IPS DF 6.9 (cell line): ENCODE results near the gene OVCA2.
A peak's percentile ranks its signal among the peaks of the same experiment; 100 is the strongest.

Experiments
- DNase-seq: peaks from one replicate; pipeline ENCODE4 v3.0.0-alpha.2; 2013; ENCODE audit warnings: low read depth, low spot score
- H3K27ac ChIP-seq: one replicate; pipeline ENCODE4 v1.5.1; 2013; ENCODE audit warnings: low read length, control low read depth
- H3K27me3 ChIP-seq: 2 replicates; pipeline ENCODE4 v1.6.1; 2013; ENCODE audit warnings: mild to moderate bottlenecking, low read length; ENCODE audit not compliant: control insufficient read depth, insufficient read depth
- H3K36me3 ChIP-seq: 2 replicates; pipeline ENCODE4 v1.6.1; 2013; ENCODE audit warnings: low read length; ENCODE audit not compliant: control insufficient read depth, insufficient read depth
- H3K4me1 ChIP-seq: 2 replicates; pipeline ENCODE4 v1.6.1; 2013; ENCODE audit warnings: low read length; ENCODE audit not compliant: control insufficient read depth, insufficient read depth
- H3K4me3 ChIP-seq: 2 replicates; pipeline ENCODE4 v1.5.1; 2013; ENCODE audit warnings: mild to moderate bottlenecking, low read length
- H3K9me3 ChIP-seq: 2 replicates; pipeline ENCODE4 v1.6.1; 2013; ENCODE audit warnings: low read length, inconsistent platforms; ENCODE audit not compliant: control insufficient read depth, insufficient read depth
- WGBS: extraction: QIAGEN DNeasy Blood & Tissue Kit; methylation state at CpG from one replicate; pipeline ENCODE4 v1.1.7; 2013; ENCODE audit warnings: mixed read lengths, missing lambda C conversion rate; ENCODE audit not compliant: insufficient read length, insufficient coverage; 5-methylcytosine and 5-hydroxymethylcytosine counted together

The OVCA2 gene

GRCh38 chr17:2041561-2042389, at the start of gene OVCA2:
Gene OVCA2, plus strand, starts transcription at chr17:2042022. Its CDS starts 26 bp downstream, at chr17:2042048.
- peaks cover 3% of the 10 kb centered on the region; the same call in 1 of the 2 replicates for H3K36me3 ChIP-seq
- peak within 1 kb of the TSS; percentile 63 for H3K4me3 ChIP-seq
- H3K4me1 ChIP-seq, result no peaks in the 10 kb centered on the region
- H3K27me3 ChIP-seq, result no peaks in the 10 kb centered on the region
- no CpG with 5 or more reads among the region's 93 CpGs for WGBS
- peak; percentile 84 for DNase-seq
- no peaks in the 10 kb centered on the region for H3K9me3 ChIP-seq
- no peak within 1 kb of the TSS for H3K27ac ChIP-seq

GRCh38 chr17:1992541-1992940, 49.3 kb upstream of the OVCA2 start:
- no peaks in the 10 kb centered on the region for H3K36me3 ChIP-seq
- WGBS, result no CpG with 5 or more reads among the region's 10 CpGs
- H3K9me3 ChIP-seq, result no peaks in the 10 kb centered on the region
- DNase-seq, result no peak
- no peaks in the 10 kb centered on the region for H3K4me1 ChIP-seq
- no peak overlapping the region for H3K4me3 ChIP-seq
- H3K27ac ChIP-seq, result no peak overlapping the region
- H3K27me3 ChIP-seq, result no peaks in the 10 kb centered on the region; the same call in 1 of the 2 replicates

- no peak for DNase-seq
These were observed 47.1 kb upstream of the OVCA2 start for GRCh38 chr17:1994707-1995106.

GRCh38 chr17:1995321-1995892, 46.4 kb upstream of the OVCA2 start:
- no peak for DNase-seq
- no CpG with 5 or more reads among the region's 16 CpGs for WGBS
- Histone ChIP-seq H3K4me3 (no peak overlapping the region), H3K9me3 (no peaks in the 10 kb centered on the region), H3K36me3 (no peaks in the 10 kb centered on the region), H3K27ac (no peak overlapping the region), H3K4me1 (no peaks in the 10 kb centered on the region; the same call in 1 of the 2 replicates), H3K27me3 (peaks cover 3% of the 10 kb centered on the region)

More at GRCh38 chr17:1994707-1995106, 47.1 kb upstream of the OVCA2 start:
- H3K4me3 ChIP-seq, result no peak overlapping the region
- H3K27me3 ChIP-seq, result peaks cover 3% of the 10 kb centered on the region
- WGBS, result no CpG with 5 or more reads among the region's 4 CpGs
- H3K4me1 ChIP-seq, result no peaks in the 10 kb centered on the region; the same call in 1 of the 2 replicates
- H3K27ac ChIP-seq, result no peak overlapping the region
- no peaks in the 10 kb centered on the region for H3K36me3 ChIP-seq
- no peaks in the 10 kb centered on the region for H3K9me3 ChIP-seq

GRCh38 chr17:1995907-1996799, 45.7 kb upstream of the OVCA2 start:
- WGBS, result no CpG with 5 or more reads among the region's 14 CpGs
- H3K9me3 ChIP-seq, result no peaks in the 10 kb centered on the region
- no peak for DNase-seq
- H3K27me3 ChIP-seq, result peaks cover 3% of the 10 kb centered on the region
- no peaks in the 10 kb centered on the region for H3K36me3 ChIP-seq
- H3K27ac ChIP-seq, result no peak overlapping the region
- no peaks in the 10 kb centered on the region; the same call in 1 of the 2 replicates for H3K4me1 ChIP-seq
- H3K4me3 ChIP-seq, result no peak overlapping the region

GRCh38 chr17:1996800-1997288, 45.0 kb upstream of the OVCA2 start:
- Histone ChIP-seq H3K36me3 (no peaks in the 10 kb centered on the region), H3K4me1 (no peaks in the 10 kb centered on the region; the same call in 1 of the 2 replicates), H3K9me3 (no peaks in the 10 kb centered on the region), H3K27ac (no peak overlapping the region), H3K27me3 (peaks cover 3% of the 10 kb centered on the region), H3K4me3 (no peak overlapping the region)
- no peak for DNase-seq
- no CpG with 5 or more reads among the region's 9 CpGs for WGBS

GRCh38 chr17:1997289-1997926, 44.4 kb upstream of the OVCA2 start:
- H3K36me3 ChIP-seq, result no peaks in the 10 kb centered on the region
- no peak overlapping the region for H3K27ac ChIP-seq
- no peaks in the 10 kb centered on the region for H3K9me3 ChIP-seq
- no peak for DNase-seq
- peak overlapping the region; percentile 53; the same call in 1 of the 2 replicates for H3K4me3 ChIP-seq
- no peaks in the 10 kb centered on the region; the same call in 1 of the 2 replicates for H3K4me1 ChIP-seq
- H3K27me3 ChIP-seq, result peaks cover 3% of the 10 kb centered on the region
- WGBS, result no CpG with 5 or more reads among the region's 22 CpGs

- Histone ChIP-seq H3K4me3 (peak overlapping the region; percentile 53; the same call in 1 of the 2 replicates), H3K9me3 (no peaks in the 10 kb centered on the region), H3K27ac (no peak overlapping the region), H3K4me1 (no peaks in the 10 kb centered on the region; the same call in 1 of the 2 replicates), H3K36me3 (no peaks in the 10 kb centered on the region), H3K27me3 (peaks cover 3% of the 10 kb centered on the region)
- WGBS, result no CpG with 5 or more reads among the region's 92 CpGs
- DNase-seq, result no peak
These were observed 43.7 kb upstream of the OVCA2 start for GRCh38 chr17:1997927-1998742.

GRCh38 chr17:1999557-2000251, 42.1 kb upstream of the OVCA2 start:
- no peak overlapping the region for H3K27ac ChIP-seq
- no CpG with 5 or more reads among the region's 13 CpGs for WGBS
- H3K9me3 ChIP-seq, result no peaks in the 10 kb centered on the region
- DNase-seq, result no peak
- H3K27me3 ChIP-seq, result peaks cover 3% of the 10 kb centered on the region
- no peaks in the 10 kb centered on the region; the same call in 1 of the 2 replicates for H3K4me1 ChIP-seq
- H3K4me3 ChIP-seq, result no peak overlapping the region
- H3K36me3 ChIP-seq, result no peaks in the 10 kb centered on the region
